Measurements from ENCODE around the gene C1S.
"Not testable (repeated sequence)": the region's sequence is repeated elsewhere in the genome, so short reads cannot be mapped to it uniquely, and the experiment has no call there.

Gene C1S

DNA sequence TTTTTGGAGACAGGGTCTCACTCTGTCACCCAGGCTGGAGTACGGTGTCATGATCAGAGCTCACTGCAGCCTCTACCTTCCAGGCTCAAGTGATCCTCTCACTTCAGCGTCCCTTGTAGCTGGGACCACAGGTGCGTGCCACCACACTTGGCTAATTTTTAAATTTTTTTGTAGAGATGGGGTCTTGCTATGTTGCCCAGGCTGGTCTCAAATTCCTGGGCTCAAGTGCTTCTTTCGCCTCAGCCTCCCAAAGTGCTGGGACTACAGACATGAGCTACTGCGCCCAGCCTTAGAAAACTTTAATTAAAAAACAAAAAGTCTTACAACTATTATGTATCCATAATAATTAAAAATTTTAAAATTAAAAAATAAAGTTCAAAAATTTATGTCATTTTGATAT lies 46.7 kb downstream of the C1S start:
- DNase-seq, result not testable (repeated sequence)

DNA sequence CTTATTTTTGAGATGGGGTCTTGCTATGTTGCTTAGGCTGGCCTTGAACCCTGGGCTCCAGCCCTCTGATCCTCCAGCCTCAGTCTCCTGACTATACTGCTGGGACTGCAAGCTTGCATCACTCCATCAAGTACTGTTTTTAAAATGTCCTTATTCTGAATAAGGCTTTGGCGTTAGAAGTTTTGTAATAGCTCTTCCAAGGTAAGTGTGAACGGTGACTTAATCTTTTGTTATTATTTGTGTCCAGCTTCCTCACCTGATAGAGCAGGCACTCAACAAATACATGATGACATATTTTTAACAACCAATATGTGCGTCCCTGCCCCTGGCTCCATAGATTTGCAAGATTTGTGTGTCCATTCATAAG lies 47.1 kb downstream of the C1S start:
- no peak for DNase-seq

DNA sequence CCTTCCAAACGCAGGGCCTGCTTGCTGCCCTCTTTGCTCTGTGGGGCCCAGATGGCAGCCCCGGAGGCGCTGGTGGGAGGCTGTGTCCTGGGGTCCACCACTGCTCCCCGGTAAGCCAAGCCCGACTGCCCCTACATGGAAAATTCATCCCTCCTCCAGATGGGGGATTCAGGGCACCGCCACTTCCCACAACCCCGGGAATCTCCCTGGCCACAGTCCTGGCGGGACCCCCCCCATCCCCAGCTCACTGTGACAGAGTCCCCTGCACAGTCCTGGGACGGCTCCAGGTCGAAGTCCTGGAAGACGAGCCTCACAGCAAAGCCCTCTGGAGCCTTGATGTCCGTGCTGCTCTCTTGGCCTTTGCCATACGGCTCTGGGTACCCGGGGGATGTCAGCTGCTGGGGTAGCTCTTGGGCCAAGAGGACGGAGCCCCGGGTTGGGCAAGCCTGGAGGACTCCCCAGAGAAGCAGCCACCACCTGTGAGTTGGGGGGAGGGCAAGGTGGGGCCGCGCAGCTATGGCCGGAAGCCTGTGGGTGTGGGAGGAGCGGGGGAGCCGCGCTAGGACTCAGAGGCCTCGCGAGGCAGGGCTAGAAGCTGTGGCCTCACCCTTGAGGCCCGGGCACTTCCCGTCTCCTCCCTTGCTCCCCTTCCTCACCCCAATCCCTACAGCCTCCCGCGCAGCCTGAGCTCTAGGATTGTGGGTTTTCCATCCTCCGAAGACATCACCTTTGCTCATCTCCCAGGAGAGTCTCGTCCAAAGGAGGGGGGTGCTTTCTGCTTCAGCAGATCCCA lies 47.7 kb downstream of the C1S start:
- peak; percentile 75 for DNase-seq

DNA sequence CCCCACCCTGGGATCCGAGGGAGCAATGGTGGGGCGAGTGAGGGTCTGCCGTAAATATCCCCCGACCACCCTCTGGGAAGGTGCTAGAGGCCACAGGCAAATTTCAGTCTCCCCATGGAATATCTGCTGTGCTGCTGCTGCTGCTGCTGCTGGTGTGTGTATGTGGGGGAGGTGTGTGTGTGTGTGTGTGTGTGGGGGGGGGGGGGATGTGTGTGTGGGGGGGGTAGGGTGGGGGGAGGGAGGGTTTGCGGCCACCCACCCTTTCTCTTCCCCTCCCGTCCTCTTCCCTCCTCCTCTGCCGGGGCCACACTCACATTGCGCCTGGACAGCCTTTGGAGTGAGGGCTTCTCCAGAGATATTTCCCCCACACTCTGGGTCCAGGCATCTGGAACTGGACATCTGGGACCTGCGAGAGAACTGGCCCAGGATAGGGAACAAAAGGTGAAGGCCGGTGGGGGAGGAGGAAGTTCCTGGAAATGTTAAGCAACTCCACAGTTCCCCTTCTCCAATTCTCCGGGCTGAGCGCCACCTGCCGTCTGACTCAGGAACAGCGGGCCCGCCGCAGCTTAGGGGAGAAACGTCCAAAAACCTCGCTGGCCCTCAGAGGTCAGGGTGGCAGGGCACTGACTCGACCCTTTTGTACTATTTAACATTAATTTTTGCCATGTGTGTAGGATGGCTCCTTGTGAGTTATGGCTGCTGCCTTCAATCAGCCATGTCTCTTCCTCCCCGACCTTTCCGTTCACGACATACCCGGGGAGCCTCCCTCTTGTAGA lies 48.5 kb downstream of the C1S start, which contains the start of gene C1RL:
Gene C1RL, minus strand, starts transcription at position 419 of the 776 bp plus-strand sequence. Its CDS starts 34 bp downstream, at position 385.
- DNase-seq, result peak; percentile 69

DNA sequence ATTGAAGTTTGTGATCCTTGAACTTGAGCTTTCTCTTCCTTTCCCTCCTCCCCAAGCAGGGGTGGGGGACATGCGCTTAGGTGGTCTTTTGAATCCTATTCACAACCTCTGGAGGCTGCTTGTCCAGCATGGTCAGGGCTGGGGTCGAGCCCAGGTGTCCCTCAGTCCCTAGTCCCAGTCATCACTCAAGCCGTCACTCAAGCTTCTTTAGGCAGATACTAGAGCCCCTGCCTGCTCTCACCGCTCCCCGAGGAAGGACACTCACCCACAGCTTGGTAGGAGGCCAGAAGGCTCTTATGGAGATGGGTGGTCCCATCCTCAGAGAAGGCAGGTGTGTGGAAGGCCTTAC lies 49.0 kb downstream of the C1S start:
- no peak for DNase-seq

DNA sequence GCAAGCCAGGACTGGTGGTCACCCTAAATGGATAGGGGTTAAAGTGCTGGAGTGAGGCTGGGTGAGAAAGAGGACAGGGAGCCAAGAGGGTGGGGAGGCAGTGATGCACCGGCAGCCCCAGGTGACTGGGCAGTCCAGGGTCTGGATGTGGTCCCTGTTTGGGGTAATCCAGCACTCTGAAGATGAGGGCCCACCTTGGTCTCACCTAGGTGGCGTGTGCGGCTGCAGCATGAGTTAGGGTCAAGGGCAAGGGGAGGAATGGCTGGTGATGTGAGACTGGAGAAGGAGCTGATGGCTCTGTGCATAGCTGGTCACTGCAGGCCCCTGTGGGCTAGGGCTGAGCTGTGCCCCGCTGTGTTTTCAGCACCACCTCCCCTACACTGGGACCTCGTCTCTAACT lies 50.1 kb downstream of the C1S start:
- DNase-seq, result no peak

DNA sequence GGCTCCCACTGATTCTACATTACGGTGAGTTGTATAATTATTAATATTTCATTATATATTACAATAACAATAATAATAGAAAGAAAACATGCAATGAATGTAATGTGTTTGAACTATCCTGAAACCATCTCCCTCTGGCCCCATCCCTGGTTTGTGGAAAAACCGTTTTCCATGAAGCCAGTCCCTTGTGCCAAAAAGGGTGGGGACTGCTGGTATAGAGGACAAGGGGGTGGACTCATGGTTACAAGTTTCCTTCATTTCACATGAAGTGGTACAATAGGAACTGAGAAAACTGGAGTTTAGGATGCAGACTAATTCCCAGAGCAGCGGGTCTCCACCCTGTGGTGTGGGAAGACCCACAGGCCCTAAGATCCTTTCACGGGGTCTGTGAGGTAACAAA lies 51.5 kb downstream of the C1S start:
- DNase-seq, result no peak

DNA sequence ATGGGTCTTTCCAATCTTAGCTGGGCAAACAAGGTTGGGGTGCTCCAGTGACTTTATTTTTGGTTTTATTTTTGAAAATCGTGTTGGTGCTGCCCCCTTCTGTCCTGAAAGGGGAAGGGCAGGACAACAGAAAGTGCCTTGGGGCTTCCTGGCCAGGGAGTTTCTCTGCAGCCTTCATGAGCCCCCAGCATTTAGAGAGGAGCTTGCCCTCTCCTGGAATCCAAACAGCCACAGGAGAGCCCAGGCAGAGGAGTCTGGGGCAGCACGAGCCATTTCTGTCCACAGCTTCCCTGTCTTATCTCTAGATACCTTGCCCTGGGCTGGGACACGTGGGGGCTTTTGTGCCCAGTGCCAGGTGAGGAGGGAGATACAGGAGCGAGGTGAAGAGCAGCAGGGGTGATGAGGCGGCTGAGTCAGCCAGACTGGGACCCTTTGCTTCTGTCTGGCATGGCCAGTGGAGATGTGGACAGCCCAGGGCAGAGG lies 52.9 kb downstream of the C1S start:
- peak; percentile 39 for DNase-seq

DNA sequence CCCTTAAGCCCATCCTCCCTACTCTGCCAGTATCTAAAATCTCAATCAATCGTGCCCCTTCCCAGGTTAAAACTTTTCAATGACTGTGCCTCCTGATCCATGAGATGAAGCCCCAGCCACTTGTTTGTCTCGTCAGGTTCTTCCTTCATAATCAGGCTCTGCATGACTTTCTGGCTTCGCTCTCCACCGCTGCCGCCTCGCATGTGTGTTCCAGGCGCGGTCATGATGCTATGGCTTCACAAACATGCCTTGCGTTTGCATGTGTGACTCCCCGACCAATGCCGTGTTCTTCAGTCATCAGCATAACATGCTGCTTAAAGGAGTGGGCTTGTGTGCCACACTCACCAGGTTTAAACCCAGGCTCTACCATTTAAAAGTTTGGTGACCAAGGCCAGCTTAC lies 53.5 kb downstream of the C1S start:
- no peak for DNase-seq

DNA sequence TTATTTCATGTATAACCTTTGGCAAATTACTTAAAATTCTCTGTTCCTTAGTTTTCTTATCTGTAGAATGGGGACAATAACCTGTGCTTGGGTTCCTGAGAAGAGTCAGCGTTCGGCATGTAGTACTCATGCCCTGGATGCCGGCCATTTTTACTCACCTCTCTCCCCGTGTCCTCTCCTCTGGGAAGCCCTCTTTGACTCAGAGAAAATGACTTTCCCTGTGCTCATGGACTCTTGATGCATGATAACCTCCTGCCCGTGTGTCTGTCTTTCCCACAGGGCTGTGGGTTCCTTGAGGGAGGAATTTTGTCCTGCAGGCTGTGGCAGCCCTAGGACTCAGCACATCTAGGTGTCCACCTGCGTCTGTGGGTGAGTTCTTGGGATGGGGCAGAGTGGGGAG lies 54.3 kb downstream of the C1S start:
- no peak for DNase-seq

DNA sequence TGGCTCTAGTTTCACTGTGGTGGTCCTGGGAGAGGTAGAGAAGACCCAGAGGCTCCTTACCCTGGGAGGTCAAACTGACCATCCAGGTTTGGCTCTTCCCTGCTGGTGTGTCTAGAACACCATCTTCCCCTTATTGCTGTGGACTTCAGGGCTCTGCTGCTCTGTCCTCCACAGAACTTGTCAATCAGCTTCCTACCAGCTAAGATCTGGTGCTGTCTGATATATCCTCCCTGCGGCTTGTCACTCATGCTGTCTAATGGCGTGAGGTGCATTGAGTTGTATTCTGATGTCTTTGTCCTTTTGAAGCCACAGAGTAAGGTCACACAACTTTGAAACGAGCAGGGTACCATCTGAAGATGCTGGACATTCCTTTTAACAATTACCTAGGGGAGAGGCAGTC lies 55.7 kb downstream of the C1S start:
- no peak for DNase-seq

DNA sequence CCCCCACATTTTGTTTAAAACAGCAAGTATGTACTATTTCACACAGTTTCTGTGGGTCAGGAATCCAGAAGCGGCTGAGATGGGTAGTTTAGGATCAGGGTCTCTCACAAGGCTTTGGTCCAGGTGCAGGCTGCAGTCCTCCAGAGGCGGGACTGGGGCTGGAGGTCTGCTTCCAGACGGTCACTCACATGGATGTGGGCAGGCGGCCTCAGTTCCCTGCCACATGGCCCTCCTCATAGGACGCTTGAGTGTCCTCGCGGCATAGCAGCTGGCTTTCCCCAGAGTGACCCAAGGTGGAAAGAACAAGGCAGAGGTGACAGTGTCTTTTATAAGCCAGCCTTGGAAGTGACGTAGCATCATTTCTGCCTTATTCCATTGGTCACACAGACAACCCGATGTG lies 56.4 kb downstream of the C1S start:
- no peak for DNase-seq

DNA sequence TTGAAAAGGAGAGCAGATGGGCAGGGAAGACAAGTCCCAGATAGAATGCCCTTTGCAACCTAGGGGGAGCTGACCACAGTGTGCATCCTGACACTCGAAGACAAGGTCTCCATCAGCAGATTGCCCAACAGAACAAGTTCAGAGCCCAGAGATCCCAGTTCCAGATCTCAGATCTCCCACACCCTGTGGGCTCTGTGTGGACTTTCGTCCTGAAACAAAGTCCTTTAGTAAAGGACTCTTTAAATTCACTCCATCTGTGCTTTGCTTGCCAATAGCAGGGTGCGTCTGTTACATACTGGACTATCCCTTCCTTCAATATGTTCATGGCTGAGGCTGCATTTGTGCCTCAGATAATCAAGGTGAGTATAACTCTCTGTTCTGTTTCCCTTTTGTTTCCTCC lies 57.2 kb downstream of the C1S start:
- no peak for DNase-seq

DNA sequence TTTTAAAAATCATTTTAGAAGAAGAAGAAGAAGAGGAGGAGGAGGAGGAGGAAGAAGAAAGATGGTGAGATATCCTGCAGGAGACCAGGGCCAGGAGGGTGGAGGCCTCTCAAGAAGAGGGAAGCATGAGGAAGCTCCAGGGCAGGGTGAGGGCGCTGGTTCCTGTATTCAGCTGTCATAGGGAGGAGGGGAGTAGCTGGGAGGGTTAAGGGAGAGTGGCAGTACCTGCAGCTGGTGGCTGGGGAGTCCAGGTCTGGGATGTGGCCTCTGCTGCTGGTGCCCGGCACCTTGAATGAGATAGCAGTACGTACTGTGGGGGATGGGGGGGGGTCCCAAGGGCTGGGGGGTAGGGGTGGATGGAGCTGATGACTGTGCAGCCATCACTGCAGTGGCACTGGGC lies 58.4 kb downstream of the C1S start:
- DNase-seq, result no peak

DNA sequence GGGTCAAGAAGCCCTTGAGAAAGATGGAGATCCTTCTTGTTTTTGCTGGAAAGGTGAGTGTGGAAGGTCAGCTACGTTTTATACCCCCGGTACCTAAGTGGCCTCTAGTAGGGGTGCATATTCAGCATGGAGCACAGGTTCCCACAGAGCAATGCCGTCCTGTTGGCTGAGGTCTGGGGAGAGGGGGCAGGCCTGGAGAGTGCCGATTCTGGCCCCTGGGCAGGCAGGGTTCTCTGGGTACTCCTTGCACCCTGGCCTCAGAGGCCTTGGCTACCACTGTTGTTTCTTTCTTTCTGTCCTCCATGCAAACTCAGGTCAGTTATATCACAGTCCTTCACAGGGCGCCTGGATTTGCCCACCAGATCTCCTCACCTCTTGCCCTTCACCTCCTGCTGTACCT lies 59.6 kb downstream of the C1S start:
- no peak for DNase-seq
